ENCODE data around the gene MFAP2.

MFAP2 gene

GRCh38 chr1:16980473-16981268 lies at the start of gene MFAP2:
MFAP2 (minus strand) TSS chr1:16980620; CDS start chr1:16978273, 2,347 bp downstream.
- no peak for DNase-seq

- DNase-seq: no peak
Observed at GRCh38 chr1:17030206-17030605, 49.8 kb upstream of the MFAP2 start.

GRCh38 chr1:17028662-17029188 lies 48.3 kb upstream of the MFAP2 start:
- no peak for DNase-seq

- DNase-seq: no peak
Observed at GRCh38 chr1:17027900-17028299, 47.5 kb upstream of the MFAP2 start.

GRCh38 chr1:17027403-17027802 lies 47.0 kb upstream of the MFAP2 start:
- DNase-seq: no peak

- DNase-seq: no peak
Observed at GRCh38 chr1:17024721-17025120, 44.3 kb upstream of the MFAP2 start.

- DNase-seq: no peak
Observed at GRCh38 chr1:17023573-17023972, 43.2 kb upstream of the MFAP2 start.

GRCh38 chr1:17023102-17023501 lies 42.7 kb upstream of the MFAP2 start:
- no peak for DNase-seq

- DNase-seq: no peak
Observed at GRCh38 chr1:17021896-17022295, 41.5 kb upstream of the MFAP2 start.

- no peak for DNase-seq
Observed at GRCh38 chr1:17020502-17020901, 40.1 kb upstream of the MFAP2 start.

- DNase-seq: no peak
Observed at GRCh38 chr1:17018849-17019248, 38.4 kb upstream of the MFAP2 start.

GRCh38 chr1:17017435-17017834 lies 37.0 kb upstream of the MFAP2 start:
- DNase-seq: no peak

GRCh38 chr1:17016317-17016661 lies 35.9 kb upstream of the MFAP2 start:
- peak in 2 of 51 donors; percentile 3 to 28 for DNase-seq

- no peak for DNase-seq
Observed at GRCh38 chr1:17014671-17015567, 34.5 kb upstream of the MFAP2 start.

- peak in 3 of 51 donors; percentile 6 to 34 (median 14) for DNase-seq
Observed at GRCh38 chr1:17013491-17014320, 33.3 kb upstream of the MFAP2 start.

- no peak for DNase-seq
Observed at GRCh38 chr1:17012775-17013490, 32.5 kb upstream of the MFAP2 start.

GRCh38 chr1:17011439-17012307 lies 31.3 kb upstream of the MFAP2 start, which contains the start of gene ATP13A2:
ATP13A2 (minus strand) TSS chr1:17011928; CDS start chr1:17011738, 190 bp downstream.
- DNase-seq: peak in 50 of 51 donors; percentile 6 to 92 (median 62)

- peak in 2 of 51 donors; percentile 25 to 32 for DNase-seq
Observed at GRCh38 chr1:17011092-17011438, 30.6 kb upstream of the MFAP2 start.

- no peak for DNase-seq
Observed at GRCh38 chr1:17009706-17010105, 29.3 kb upstream of the MFAP2 start.

All from hypothalamus (tissue), 51 donors.